GM18520 (cell line): ENCODE measurements around the gene RGS5.

Experiments
- ATAC-seq: cut with Tn5 transposase; IDR thresholded peaks from one replicate; pipeline ENCODE4 v1.9.1; 2021; ENCODE audit not compliant: unreplicated experiment

The RGS5 gene

DNA sequence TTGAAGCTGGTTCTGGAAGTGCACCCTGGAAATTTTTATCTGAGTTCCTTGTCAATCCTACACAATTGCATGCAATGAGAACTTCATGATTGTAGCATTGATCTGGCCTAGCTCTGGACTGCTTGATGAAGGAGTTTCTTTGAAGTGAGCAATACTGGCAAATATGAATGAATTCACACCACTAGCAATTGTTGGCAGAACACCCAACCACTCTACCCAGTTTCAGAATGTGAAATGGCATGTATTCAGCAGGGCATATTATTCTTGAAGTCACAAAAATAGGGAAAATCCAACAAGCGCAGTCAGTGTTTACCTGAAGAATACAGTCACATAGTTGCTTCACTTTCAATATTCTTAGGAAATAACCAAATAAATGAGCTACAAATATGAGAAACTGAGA is 57.3 kb downstream of the RGS5 start:
- no peak for ATAC-seq

DNA sequence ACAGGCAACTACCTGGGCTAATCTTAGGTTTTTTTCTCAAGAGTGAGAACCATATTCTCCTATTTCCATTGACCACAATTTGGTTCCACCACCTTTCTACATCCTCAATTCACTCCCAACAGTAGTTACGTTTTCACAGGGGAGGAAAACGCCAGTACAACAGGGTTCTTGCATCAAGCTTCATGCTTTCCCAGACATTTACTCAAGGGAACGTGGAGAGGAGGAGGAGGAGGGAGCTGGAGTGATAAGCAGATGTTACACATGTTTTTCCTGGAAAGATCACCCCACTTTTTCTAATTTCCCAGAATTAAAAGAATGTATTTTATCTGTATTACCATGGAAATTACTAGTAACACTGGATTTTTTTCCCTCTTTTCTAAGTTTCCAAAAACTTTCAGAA is 58.3 kb downstream of the RGS5 start:
- ATAC-seq = no peak

DNA sequence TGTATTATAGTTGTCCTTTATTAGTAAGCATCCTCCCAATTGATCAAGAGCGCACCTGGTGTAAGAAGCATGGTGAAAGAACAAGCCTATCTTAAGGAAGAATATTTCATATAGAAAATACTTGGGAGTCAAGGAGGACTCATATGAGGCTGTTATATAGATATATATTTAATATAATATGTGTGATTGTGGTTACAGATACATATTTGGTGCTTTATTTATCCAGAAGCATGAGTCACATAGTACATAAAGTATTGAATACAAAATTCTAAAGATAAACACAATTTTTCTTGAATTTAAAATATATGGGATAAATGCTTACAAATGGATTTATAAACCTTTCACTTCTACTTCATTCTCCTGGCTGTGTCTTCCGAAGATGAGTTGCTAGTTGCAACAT is 60.6 kb downstream of the RGS5 start:
- ATAC-seq = no peak

DNA sequence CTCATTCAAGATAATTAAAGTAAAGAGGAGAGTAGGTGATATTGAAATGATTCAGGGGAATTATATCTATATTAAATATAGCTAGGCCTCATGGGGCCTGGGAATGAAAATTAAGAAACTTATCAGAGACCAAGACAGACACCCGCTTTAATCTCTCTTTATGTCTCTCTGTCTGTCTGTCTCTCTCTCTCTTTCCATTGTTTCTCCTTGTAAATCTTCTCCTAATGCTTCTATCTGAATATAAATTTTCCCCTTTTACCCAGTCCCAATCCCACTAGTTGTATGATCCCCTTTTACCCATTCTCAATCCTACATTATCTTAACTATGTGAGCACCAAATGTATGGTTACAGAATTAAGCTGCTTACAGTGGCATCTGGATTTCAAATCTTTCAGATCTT is 61.2 kb downstream of the RGS5 start:
- no peak for ATAC-seq

DNA sequence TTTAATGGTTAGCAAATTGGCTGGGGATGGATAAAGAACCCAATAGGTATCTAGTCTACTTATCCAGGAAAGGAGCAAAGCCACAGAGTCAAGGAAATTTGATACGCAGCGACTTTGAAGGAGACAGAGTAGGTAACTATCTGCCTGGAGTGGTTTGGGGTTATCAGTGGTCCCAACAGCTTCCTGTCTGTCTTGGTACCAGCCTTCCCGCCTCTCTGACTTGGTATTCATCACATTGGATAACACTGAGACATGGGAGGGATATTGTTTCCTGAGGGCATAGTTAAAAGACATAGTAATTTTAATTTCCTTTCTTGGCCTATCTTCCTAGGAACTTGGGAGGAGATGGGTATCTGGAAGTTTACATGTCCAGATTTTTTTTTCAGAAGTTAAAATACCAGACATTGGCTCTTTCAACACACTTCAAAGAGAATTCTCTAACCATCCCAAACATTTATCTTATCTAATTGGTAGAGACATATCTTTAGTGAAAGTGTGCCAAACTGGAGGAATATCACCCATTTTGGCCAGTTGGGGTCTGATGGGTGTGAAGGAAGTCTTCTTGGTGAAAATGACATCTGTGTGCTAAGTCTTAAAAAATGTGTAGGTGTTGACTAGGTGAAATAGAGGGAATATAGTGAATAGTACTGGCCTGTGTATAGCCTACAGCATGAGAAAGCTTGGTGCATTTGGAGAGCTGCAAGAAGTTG is 65.0 kb downstream of the RGS5 start:
- no peak for ATAC-seq

DNA sequence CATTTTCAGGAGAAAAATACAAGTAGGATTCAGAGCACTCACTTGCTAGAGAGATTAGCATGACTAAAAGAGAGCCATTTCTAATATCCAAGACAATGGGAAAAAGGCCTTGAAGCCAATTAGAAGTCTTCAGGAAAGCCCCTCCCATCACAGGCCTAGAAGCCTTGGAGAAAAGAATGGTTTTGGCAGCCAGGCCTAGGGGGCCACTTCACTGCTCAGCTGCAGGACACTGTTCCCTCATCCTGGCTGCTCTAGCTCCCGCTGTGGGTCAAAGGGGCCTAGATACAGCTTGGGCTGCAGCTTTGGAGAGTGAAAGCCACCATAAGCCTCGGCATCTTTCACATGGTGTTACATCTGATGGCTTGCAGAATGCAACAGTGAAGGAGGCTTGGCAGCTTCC is 70.7 kb downstream of the RGS5 start:
- no peak for ATAC-seq

DNA sequence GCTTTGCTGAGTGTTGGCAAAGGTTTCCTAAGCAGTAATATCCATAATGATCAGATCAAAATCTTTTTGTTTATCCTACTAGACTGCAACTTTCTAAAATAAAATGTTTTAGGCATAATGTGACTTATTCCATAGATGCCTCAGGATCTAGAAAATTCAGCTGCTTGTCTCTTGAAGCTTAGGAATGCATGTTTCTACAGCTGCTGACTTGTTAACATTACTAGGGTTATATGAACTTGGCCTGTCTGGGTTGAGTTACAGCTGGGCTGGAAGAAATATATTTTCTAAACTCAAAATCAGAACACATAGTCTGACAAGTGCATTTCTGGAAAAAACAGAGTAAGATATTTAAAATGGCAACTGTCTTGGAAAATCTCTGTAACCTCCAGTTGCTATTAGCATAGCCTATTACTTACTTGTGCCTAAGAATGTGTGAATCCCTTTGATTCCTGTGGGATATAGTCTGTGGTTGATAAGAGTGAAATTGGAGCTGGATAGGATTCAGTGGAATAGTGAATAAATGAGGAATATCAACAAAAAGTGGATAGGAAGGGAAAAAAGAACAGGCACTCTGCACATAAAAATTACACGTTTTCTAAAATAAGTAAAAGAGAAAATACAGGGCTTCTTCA is 72.4 kb downstream of the RGS5 start:
- ATAC-seq = no peak

DNA sequence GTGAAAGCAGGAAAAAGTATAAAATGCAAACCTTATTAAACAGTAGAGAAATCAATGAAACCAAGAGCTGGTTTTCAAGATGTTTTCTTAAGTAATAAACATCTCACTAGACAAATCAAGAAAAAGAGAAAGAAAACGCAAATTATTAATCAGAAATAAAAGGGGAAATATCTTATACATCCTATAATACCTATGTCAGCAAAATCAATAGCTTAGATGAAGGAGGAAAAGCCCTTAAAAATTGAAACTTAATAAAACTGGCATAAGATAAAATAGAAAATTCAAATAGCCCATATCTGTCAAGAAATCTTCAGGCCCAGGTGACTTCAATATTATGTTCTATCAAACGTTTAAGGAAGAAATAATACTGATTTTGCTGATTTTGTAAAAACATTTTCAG is 74.4 kb downstream of the RGS5 start:
- ATAC-seq = no peak

DNA sequence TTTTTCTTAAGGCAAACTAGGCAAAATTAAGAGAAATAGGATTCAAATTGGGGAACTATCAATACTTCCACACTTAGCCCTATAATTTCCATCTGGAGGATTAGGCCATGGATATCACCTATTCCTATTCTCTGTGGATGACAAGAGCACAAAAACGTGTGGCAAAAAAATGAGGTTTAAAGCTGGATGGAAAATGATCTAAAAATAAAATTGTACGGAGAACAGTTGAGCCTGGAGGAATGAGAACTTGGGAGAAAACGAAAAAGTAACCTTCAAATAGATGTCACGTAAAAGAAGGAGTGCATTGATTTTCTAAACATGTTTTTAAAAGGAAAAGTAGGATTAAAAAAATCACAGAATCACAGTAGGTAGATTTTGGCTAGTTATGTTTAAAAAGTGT is 77.9 kb downstream of the RGS5 start:
- ATAC-seq = no peak

DNA sequence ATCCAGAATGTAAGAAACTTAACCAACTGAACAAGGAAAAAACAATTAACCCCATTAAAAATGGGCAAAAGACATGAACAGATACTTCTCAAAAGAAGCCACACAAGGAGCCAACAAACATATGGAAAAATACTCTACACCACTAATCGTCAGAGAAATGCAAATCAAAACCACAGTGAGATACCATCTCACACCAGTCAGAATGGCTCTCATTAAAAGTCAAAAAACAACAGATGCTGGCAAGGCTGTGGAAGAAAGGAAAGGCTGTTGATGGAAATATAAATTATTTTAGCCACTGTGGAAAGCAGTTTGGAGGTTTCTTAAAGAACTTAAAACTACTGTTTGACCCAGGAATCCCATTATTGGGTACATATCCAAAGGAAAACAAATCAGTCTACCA is 82.3 kb downstream of the RGS5 start:
- no peak for ATAC-seq

DNA sequence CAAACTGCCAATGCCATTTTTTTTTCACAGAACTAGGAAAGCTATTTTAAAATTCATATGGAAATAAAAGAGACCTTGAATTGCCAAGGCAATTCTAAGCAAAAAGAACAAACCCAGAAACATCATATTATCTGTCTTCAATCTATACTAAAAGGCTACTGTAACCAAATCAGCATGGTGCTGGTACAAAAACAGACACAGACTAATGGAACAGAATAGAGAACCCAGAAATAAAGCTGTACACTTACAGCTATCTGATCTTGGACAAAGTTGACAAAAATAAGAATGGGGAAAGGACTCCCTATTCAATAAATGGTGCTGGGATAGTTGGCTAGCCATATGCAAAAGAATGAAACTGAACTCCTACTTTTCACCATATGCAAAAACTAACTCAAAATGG is 83.0 kb downstream of the RGS5 start:
- ATAC-seq = no peak

DNA sequence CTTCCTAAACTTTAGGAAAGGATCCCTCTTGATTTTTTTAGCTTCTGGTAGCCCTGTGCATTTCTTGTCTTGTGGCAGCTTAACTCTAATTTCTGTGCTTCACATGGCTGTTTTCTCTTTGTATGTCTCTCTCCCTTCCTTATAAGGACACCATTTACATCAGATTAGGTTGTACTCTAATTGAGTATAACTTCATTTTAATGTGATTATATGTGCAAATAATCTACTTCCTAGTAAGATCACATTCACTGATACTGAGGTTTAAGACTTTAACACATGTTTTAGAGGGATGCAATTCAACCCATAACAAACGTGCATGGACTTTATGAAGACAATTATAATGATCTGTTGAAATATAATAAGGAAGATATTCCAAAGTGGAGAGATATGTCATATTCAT is 86.8 kb downstream of the RGS5 start:
- no peak for ATAC-seq

DNA sequence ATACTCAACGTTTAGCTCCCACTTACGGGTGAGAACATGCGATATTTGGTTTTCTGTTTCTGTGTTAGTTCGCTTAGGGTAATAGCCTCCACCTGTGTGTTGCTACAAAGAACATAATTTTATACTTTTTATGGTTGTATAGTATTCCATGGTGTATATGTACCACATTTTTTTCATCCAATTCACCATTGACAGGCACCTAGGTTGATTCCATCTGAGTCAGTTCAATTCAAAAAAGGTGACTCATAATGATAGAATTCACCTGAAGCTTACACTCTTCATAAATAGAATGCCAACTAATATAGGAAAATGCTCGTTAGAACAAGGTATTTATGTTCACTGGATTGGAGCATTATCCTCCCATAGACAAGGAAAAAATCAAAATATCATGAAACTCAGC is 95.1 kb downstream of the RGS5 start:
- ATAC-seq = no peak

DNA sequence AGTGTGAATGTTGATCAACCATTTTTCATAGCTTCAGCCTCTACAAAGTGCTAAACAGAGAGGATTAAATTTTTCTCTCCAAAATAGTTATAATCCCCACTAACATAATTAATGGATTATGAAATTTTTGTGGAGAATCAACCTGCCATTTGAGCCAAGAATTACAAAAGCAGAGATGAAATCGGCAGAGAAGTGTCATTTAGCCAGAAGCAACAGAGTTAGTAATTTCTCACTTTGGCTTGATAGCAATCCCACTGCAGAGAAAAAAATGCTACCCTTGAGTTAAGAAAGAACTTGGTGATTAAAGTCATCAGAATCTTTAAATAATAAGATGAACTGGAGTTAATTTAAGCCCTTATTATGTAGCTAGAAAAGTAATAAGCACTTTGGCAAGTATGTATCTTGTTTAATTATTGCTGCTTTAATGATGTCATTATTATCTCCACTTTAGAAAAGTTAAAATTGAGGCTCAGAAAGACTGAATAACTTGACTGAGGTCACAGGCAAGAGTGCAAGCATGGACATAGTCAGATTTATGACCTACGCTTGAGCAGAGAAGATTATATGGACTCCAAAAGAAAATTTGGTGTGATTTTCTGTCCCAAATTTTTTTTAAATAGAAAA is 96.2 kb downstream of the RGS5 start:
- ATAC-seq = no peak

DNA sequence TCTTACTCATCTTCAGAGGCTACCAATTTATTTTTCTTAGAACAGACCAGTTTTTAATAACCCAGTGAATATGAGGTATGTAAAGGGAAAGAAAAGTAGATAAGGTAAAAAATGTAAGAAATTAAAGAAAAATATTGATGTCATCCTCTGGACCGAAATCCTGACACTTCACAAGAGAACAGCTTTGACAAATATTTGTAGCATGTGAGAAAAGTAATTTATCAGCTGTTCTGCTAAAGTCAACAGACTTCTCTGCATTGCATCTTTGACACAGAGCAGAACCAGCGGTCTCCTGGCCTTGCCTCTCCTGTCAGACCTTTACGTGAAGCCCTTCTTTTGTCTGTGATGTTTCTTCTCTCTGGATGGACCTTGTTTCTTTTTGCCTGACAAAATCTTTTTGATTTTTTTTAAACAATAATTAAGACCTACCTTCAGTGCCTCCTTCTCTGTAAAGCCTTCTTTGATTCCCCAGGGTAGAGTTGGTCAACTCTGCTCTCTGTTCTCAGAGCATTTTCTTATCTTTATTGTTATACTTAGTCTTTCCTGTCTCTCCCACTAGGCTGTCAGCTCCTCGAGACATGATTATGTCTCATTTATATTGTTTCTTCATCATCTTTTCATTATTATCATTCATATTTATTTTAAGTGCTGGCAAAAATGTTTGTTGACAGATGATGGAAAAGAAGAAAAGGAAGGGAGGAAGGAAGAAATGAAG is 98.2 kb downstream of the RGS5 start:
- no peak for ATAC-seq

DNA sequence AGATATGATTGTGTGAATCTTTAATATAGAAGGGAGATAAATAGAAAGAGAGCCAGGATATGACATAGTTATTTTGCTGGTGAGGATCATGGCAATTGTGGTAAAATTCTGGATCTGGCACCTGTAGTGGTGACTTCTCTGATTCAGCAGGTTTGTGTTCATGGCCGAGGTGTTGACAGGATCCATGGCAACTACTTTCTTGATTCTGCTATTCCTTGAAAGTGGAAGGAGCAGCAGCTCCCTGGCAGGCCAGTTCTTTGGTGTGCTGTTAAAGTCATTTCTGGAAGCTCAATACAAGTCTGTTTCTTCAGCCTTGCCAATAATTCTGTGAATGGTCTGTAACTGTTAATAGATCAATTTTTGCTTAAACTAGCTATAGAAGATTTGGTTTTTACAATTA is 100.1 kb downstream of the RGS5 start:
- ATAC-seq = no peak

DNA sequence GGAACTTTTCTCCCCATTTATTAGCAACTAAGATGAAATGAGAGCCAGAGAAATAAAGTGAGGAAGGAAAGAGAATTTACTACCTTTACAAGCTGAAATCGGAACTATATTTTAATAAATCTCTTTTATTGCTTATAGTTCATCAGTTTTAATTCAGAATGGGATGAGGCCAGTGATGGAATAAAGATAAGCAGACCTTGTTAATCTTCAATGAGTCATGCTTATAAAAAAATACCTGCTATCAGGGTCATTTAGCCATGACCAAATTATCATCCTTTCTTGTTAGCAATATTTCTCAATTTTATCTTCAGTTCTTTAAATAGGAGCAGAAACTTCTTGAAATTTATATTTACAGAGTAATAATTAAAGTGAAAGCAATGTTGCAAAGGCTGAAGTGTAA is 107.5 kb downstream of the RGS5 start:
- no peak for ATAC-seq

DNA sequence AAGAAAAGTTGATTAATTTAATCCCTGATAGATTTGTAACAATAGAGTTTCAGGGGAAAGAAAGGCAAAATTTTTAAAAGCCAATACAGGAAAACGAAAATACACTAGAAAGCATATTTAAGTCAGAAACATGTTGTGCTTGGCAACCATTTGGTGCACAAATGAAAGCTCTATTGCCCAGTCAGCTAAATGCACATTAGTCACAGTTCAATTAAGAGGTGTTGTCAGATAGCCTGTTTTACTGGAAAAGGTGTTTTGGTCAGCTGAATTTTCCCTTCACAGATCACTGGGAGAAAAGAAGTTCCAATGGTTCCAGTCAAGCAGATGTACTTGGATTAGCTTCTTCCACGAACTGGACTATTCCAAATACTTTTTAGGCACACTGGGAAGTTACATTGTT is 108.1 kb downstream of the RGS5 start:
- ATAC-seq = no peak

DNA sequence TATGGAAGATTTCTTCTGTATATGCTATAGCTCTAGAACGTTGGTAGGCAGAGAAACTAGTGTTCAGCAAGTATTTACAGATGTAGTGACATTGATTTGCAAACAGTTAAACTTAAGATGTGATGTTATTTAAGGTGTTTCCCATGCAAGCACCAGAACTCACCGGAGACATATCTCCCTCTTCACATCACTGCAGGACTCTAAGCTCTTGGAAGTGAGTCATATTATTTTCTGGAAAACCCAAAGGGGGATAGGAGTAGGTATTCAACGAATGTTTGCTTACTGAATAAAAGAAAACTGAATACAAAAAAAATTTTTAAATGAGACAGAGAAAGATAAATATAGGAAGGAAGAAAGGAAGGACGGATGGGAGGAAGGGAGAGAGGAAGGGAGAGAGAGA is 108.5 kb downstream of the RGS5 start:
- no peak for ATAC-seq

DNA sequence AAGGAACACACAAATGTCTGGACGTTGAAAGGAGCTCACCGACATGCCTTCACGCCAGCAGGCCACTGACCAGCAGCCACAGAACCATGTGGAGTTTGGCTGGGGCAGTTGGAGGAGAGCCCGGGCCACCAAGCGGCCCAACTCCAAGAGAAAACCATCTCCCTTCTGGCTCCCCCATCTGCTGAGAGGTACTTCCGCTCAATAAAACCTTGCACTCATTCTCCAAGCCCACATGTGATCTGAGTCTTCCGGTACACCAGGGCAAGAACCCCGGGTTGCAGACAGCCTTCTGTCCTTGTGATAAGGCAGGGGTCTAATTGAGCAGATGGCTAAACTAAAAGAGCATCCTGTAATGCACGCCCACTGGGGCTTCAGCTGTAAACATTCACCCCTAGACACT is 109.1 kb downstream of the RGS5 start:
- no peak for ATAC-seq

DNA sequence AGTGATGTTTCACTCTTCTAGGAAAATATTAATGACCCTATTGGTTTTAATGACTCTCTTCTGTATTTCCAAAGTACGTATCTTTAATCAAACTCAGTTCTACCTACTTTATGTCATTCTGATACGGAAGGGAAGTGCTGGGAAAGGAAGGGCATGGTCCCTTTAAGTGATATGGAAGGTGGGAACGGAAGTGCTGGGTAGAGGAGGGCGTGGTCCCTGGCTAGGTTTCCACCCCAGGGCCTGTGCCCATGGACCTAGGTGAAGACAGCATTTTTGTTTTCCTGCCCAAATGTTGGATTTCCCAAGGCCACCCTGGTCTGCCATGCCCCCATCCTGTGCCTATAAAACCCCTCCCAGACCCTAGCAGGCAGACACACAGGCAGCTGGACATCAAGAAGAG is 109.5 kb downstream of the RGS5 start:
- ATAC-seq = no peak
